ENCODE results near the gene ZCCHC14. TPM values are rescaled to one million over a fixed set of nuclear protein-coding genes. Genes with fewer than 3 reads are reported as not detected.

The ZCCHC14 gene
- polyA plus RNA-seq (ENCODE audit: insufficient read length in 12 of 12): 10 to 100 TPM in 11 of 12 donors, not detected in 1; 16.6 to 26.0 (median 18.0) TPM
- long read RNA-seq, donor 1, partial matches to known transcripts: 0 of 2 reads
- long read RNA-seq, donor 1, other reads (novel, unspliced or antisense): 0 of 2 reads
- long read RNA-seq, donor 2, partial matches to known transcripts: 7 of 7 reads
- long read RNA-seq, donor 2, other reads (novel, unspliced or antisense): 0 of 7 reads
- long read RNA-seq, donor 3, partial matches to known transcripts: 5 of 6 reads
- long read RNA-seq, donor 3, other reads (novel, unspliced or antisense): 0 of 6 reads
- long read RNA-seq, donor 4: 0 reads
- long read RNA-seq, donor 5, full-length matches to known transcripts: 1 of 1 reads
- long read RNA-seq, donor 5, partial matches to known transcripts: 0 of 1 reads
- long read RNA-seq, donor 5, other reads (novel, unspliced or antisense): 0 of 1 reads
- long read RNA-seq, donor 6: 0 reads
- long read RNA-seq, donor 7: 0 reads
- long read RNA-seq, donor 8, partial matches to known transcripts: 5 of 5 reads
- long read RNA-seq, donor 8, other reads (novel, unspliced or antisense): 0 of 5 reads
- long read RNA-seq, donor 9: 0 reads
- long read RNA-seq, donor 10, partial matches to known transcripts: 7 of 7 reads
- long read RNA-seq, donor 10, other reads (novel, unspliced or antisense): 0 of 7 reads
- long read RNA-seq, donor 11: 0 reads

DNA sequence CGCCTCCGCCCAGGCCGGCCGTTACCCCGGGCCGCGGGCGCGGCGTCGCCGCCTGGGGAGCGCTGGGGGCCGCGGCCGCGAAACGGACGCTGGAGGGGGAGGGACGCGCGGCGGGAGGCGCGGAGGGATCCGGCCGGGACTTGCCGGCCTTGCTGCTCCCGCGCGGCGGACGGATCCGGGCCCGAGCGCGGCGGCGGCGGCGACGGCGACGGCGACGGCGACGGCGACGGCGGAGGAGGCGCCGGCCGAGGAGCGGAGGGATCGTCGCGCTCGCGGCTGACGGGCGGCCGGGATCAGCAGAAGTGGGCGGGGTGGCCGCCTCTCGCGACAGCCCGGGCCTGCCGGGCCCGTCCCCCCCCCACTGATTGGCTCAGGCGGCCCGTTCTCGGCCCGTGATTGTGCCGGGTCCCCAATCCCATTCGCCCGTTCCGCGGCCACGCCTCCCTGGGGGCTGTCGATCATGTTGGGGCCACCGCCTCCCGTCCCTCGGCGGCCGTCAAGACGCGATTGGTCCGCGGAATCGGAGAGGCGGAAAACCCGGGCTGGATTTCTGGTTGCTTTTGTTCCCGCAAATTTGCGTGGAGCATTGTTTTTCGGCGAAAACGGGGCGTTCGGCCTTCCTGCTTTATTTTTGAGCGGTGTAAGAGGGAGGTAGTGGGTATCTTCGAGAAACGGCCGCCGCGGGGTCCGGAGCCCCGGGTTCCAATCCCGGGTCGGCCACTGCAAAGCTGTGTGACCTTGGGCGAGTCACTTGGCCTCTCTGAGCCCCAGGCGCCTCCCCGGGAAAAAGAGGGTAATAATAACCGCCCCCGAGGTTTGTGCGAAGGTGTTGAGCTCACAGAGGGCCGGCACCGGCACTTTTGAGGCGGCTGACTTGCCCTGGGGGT, at the start of gene ZCCHC14:
Gene ZCCHC14, minus strand, starts transcription at position 304 of the 887 bp plus-strand sequence. CDS start 786 bp downstream, outside the sequence.
- peak; percentile 99 for DNase-seq

DNA sequence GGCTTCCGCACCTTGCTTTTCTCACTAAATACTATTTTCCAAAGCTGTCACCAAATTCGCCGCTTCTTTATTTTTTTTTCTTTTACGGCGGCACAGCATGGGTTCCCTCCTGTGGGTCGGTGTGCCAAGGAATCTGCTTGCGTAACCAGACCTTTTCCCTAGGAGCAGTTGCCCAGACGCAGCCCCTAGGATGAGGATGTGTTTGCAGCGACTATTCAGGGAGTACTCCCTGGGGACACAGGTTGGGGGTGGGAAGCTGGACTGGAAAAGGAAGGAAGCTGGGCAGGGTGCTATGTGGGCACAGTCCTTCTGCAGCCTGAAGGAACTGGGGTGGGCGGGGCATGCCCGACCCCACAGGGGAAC, 49.0 kb upstream of the ZCCHC14 start:
- DNase-seq: no peak

DNA sequence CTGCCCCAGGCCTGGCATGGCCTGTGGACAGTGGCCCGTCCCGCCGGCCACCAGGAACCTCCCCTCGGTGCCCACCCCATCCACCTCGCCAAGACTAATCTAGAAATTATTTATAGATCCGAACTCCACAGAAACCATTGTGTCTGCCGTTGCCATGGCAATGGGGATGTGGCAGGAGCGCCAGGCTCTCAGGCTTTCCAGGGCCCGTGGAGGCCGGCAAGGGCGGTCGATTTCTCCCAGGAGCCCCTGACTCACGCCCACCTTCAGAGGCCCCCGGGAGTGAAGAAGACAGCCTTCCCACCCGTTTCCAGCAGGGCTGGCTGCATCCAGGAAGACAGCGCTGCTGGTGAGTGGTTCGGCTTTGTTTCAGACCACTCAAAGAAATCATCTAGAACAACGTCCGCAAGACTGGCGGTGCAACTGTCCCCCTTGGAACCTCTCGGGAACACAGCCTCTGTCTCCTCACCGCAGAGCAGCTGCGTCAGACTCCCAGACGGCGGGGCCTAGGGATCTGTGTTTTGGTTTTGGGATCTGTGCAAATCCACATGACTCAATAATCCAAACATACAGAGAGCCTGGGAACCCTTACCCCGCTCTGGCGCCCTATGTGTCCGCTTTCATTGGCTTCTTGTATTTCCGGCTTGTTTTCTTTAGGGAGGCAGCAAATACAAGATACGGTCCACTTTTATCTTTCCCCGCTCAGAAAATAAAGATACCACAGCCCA, 48.5 kb upstream of the ZCCHC14 start:
- DNase-seq: no peak

DNA sequence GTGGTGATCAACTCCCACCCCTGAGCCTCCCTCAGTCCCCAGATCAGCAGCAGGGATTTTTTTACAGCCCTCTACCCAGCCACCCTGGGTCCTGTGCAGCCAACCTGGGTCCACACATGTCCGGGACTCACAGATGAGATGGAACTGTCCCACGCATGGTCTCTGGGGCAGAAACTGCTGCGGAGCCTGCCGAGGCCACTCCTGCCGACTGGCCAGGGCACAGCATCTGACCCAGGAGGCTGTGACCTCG, 48.0 kb upstream of the ZCCHC14 start:
- DNase-seq: no peak

DNA sequence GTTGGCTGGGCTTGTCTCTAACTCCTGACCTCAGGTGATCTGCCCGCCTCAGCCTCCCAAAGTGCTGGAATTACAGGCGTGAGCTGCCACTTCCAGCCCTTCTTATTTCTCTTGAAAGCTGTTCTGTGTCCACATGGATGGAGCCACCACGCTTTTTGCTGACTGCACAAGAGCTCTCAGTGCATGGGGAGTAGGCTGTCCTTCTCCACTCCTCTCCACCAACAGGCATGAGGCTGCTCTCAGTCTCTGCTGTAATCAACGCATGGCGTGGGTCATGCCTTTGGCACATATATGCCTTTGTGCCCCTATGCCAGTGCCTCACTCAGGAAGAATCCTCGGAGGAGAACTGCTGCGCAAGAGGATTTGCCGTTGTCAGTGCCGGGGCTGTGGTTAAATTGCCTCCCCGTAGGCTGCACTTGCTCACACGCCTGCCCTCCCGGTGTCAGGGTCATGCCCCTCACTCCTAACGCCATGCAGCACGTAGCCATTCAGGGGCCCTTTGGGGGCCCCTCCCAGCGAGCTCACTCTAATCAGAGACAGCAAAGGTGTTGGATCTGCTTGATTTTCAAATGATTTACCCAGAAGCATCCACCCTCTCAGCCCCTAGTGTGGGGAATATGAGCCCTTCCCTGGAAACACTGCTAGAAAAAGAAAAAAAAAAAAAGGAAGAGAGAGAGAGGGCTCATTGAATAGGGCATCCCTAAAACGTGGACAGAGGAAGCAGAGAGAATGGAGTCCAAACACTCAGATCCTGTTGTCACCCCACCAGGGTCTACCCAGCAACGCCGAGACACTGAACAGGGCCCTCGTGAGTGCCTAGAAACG, 47.5 kb upstream of the ZCCHC14 start:
- DNase-seq: no peak

DNA sequence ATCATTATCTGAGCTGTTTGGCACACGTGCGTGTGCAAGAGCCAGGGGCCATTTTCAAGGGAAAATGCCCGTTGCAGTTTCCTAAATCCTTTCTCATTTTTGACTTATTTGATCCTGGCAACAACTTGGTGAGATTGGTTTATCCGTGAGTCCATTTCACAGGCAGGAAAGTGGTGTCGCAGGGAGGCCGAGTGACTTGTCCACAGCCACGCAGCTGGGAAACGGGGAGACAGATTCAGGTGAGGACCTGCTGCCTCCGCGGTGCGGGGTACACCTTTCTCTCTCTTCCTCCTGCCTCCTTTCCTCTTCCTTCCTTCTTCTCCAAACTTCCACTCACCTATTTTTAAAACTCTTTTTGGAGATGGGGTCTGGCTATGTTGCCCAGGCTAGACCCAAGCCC, 46.3 kb upstream of the ZCCHC14 start:
- DNase-seq: no peak

DNA sequence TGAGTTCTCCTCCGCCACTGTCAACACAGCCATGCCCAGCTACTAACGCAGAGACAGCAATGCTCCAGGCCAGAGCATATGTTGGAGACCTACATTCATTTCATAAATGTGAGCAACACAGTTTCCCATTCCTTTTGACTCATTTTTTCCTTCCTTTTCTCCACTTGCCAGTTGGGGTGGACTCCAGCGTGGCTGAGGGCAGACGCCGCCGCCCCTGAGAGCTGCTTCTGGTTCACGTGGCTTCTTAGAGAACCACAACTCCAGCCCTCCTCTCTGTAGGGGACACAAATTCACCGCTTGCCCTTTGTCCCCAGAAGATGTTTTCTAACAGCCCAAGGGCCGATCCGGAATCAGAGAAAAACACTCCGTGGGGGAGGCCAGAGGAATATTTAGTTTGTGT, 45.8 kb upstream of the ZCCHC14 start:
- DNase-seq: no peak

DNA sequence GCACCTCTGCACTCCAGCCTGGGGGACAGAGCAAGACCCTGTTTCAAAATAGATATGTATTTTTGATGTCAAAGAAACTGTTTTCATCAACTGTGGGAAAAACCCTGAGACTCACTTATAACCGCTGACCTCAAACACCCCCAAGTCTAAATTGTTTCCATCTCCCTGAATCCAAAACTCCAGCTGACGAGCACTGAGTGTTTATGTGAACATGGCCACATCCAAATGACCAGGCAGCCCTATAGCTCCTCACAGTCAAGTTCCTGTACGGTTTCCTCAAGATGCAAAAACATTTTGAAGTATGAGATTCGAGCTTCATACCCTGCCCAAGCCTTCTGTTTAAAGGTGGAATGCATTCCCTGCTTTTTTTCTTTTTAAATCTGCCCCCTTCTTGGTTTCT, 45.3 kb upstream of the ZCCHC14 start:
- DNase-seq: no peak

DNA sequence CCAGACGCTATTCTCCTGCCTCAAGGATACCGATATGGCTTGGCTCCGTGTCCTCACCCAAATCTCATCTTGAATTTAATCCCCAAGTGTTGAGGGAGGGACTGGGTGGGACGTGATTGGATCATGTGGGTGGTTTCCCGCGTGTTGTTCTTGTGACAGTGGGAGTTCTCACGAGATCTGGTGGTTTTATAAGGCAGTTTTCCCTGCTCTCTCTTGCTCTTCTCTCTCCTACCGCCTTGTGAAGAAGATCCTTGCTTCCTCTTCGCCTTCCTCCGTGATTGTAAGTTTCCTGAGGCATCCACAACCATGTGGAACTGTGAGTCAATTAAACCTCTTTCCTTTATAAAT, 43.9 kb upstream of the ZCCHC14 start:
- DNase-seq: no peak

DNA sequence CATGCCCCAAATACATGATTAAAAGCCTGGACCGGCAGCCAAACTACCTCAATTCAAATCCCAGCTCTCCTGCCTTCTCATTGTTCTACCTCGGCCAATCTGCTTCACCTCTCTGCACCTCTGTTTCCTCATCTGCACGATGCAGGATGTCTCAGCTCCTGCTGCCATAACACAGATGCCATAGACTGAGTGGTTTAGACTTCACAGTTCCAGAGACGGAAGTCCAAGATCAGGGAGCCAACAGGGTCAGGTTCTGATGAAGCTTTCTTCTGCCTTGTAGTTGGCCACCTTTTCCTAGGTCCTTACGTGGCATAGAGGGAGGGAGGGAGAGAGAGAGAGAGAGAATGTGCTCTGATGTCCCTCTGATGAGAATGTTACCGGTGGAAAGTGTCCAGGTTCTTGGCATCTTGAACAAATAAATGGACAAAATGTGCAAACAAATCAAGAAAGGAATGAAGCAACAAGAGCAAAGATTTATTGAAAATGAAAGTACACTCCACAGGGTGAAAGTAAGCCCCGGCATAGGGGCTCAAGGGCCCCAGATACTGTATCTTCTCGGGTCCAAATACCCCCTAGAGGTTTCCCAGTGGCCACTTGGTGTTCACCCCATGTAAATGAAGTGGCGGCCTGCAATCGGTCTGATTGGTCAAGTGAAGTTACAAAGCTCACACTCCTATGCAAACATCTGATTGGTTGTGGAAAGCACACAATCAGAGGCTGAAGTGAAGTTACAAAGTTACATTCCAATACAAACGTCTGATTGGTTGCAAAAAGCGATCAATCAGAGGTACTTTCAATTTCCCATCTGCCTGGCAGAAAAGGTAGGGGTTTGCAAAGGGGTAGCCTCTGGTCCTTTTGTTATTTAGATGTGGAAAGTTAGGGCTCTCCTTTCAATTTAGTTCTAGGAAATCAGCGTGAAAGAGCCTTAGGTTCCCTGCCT, 43.3 kb upstream of the ZCCHC14 start:
- DNase-seq: no peak

DNA sequence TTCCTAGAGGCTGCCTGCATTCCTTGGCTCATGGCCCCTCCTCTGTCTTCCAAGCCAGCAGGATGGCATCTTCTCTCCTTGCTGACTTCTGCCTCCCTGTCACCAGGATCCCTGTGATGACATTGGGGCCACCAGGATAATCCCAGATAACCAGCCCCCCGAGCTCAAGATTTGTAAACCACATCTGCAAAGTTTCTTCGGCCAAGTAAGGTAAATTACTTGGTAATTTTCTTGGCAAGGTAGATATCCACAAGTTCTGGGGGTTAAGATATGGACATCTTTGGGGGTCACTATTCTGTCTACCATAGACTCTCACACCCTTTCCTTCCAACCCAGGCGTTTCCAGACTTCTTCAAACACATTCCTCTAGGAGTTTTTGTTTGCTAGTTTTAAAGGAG, 42.6 kb upstream of the ZCCHC14 start:
- no peak for DNase-seq

DNA sequence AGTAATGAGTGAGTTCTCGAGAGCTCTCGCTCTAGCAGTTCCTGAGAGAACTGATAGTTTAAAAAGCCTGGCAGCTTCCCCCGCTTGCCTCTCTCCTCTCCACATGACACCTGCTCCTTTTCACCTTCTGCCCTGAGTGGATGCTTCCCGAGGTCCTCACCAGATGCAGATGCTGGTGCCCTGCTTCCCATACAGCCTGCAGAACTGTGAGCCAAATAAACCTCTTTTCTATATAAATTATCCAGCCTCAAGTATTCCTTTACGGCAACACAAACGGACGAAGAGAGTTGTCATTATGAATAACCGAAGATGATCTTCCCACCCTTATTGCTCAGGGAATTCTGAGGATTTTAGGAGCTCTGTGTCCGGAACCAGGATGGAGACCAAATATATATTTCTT, 41.9 kb upstream of the ZCCHC14 start:
- DNase-seq: no peak

DNA sequence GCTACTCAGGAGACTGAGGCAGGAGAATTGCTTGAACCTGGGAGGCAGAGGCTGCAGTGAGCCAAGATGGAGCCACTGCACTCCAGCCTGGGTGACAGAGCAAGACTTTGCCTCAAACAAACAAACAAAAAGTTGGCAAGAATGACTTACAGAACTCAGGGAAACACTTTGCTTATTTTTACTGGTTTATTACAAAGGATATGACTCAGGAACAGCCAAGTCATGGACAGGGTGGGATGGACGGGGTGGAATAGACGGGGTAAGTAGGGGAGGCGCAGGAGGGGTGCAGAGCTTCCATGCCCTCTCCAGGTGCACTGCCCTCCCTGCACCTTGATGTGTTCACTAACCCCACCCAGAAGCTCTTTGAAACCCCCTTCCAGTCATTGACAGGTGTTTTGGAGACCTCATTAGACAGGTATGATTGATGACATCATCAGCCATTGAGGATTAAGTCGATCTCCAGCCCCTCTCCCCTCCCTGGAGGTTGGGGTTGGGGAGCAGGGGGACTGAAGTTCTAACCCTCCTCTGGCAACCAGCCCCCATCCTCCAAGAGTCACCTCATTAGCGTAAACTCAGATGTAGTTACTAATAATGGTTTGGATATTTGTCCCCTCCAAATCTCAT, 41.3 kb upstream of the ZCCHC14 start:
- no peak for DNase-seq

DNA sequence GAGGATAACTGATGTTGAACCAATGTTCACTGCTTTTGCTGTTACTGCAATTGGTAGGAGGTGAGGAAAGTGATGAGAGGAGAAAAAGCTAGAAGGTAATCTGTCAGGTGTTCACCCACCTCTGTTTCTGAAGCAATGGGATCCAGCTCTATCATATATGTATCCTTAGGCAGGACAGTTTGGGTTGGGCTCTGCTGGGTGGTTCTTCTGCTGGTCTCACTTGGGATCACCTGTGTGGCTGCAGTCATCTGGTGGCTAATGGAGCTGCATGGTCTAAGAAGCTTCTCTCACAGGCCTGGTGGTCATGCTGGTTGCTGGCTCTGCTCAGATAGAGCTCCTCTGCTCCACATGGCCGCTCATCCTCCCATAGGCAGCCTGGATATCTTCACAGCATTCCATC, 40.2 kb upstream of the ZCCHC14 start:
- no peak for DNase-seq

DNA sequence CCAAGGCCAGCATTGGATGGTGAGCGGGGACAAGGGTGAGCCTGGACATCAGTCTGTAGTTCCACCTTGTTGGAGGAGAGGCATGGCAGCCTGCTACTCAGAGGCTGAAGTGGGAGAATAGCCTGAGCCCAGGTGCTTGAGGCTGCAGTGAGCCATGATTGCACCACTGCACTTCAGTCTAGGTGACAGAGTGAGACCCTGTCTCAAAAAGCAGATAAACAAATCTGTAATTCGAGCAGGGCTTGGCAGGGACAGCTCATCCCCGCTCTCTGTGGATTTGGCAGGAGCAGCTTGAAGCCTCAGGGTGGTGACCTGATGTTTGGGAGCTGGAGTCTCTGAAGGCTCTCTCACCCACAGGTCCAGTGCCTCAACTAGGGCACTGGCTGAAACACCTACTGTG, 38.6 kb upstream of the ZCCHC14 start:
- DNase-seq: no peak

DNA sequence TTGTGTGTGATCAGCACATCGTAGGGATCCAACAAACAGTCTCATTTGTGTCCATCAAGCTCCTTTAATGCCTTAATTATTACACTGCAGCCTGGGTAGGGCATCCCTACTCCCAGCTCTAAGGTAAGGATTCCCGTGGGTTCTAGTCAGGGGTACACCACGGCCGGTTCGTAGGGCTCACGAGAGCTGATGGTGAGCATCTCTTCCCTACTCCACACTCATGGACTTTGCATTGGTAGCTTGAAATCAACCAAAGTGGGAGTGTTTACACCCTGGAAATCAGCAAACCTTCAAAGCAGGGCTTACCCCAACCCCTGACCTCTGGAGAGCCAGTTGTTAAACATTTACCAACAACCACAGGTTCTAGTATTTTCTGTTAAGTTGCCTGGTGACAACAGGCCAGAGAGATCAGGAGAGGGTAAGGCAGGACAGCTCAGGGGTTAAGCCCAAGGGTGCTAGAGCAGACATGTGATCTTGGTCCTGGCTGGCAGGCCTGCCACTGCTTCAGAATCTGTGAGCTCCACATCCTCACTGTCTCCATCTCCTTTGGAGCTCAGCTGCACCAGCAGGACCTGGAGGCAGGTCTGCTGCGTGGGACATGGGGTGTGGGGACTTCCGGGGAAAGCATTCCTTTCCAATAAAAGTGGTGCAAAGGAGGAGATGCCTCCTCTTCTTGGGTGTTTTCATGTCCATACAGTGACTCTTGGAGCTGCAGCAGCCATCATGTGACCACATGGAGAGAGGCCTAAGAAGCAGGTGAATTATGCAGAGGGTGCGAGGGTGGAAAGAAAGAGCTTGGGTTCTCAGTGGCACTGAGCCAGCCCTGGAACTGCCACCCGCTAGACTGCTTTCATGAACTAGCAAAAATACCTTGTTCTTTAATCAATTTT, 36.1 kb upstream of the ZCCHC14 start:
- DNase-seq: no peak

DNA sequence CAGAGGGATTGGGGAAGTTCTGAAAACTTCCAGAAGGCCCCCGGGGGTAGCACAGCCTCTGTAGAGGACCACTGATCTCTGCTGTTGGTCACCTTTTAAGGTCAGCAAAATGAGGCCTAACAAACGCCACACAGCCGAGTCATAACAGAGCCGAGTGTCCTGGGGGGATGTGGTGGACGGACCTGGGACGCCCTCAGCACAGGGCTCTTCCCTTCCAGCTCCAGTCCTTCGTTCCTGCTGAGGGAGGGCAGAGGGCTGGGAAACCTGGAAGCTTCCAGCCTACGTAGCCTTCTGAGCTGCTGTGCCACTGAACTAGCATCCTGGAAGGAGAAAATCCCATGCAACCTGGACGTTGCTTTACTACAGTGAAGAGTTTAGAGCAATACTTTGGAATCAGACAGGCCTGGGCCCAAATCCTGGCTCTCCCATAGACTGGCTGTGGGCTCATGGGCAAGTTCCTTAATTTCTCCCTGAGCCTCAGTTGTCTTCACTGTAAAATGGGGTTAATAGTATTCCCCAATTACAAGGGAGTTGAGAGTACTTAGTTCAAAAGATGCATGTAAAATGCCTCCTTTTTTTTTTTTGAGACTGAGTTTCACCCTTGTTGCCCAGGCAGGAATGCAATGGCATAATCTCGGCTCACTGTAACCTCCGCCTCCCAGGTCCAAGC, 34.4 kb upstream of the ZCCHC14 start:
- no peak for DNase-seq
